ENCODE measurements around the gene DNAJC4.

The DNAJC4 gene

DNA sequence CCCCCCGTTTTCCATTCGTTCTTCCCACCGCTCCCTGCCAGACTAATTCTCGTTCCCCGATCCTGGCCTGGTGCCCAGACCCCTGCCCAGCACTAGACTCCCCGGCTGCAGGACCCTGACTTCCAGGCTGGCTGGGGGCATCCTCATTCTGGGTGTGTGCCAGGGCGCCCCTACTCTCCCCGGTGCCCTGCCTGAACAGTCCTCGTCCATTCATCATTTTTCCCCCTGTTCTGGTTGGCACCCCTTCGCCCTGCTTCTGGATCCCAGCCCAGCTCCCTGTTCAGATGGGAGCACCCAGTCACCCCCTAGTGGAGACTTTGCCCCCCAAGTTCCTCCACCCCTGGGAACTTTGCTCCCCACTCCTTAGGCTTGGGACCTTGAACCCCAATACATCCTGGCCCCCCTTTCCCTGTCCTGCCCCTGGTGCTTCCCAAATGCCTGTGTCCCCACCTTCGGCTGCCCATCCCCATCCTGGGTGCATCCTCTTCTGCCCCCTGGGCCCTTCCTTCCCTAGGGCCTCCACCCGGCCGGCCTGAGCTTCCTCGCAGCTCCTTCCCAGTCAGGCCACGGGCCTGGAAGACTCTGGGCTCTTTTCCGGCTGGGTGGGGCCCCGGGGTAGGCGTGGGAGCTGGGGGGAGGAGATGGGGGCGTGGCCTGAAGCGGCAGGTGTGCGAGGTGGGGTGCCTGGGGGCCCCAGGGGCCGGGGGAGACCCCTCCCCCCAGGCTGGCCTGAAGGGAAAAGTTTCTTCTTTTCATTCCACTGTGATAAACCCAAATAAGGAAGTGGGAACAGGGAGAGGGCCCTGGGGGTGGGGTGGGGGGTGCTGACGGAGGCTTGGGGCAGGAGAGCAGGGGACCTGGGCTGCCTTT lies 21.9 kb downstream of the DNAJC4 start:
- peaks cover 8% of the 10 kb centered on the region for H3K36me3 ChIP-seq (ENCODE audit: control insufficient read depth, insufficient read depth, low read length)
- DNase-seq (ENCODE audit: extremely low read depth, insufficient read length), result no peak
- TF ChIP-seq, protein P1, sequence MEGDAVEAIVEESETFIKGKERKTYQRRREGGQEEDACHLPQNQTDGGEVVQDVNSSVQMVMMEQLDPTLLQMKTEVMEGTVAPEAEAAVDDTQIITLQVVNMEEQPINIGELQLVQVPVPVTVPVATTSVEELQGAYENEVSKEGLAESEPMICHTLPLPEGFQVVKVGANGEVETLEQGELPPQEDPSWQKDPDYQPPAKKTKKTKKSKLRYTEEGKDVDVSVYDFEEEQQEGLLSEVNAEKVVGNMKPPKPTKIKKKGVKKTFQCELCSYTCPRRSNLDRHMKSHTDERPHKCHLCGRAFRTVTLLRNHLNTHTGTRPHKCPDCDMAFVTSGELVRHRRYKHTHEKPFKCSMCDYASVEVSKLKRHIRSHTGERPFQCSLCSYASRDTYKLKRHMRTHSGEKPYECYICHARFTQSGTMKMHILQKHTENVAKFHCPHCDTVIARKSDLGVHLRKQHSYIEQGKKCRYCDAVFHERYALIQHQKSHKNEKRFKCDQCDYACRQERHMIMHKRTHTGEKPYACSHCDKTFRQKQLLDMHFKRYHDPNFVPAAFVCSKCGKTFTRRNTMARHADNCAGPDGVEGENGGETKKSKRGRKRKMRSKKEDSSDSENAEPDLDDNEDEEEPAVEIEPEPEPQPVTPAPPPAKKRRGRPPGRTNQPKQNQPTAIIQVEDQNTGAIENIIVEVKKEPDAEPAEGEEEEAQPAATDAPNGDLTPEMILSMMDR (IDR thresholded peaks at IDR 0.05; ENCODE audit: insufficient read depth, low read length, poor library complexity, severe bottlenecking), result peak; percentile 52
- H3K27me3 ChIP-seq (replicated peaks; ENCODE audit: control insufficient read depth, insufficient read depth, low read length), result no peaks in the 10 kb centered on the region
- H3K4me3 ChIP-seq (replicated peaks; ENCODE audit: low read depth, low read length), result peak overlapping the region; percentile 71

DNA sequence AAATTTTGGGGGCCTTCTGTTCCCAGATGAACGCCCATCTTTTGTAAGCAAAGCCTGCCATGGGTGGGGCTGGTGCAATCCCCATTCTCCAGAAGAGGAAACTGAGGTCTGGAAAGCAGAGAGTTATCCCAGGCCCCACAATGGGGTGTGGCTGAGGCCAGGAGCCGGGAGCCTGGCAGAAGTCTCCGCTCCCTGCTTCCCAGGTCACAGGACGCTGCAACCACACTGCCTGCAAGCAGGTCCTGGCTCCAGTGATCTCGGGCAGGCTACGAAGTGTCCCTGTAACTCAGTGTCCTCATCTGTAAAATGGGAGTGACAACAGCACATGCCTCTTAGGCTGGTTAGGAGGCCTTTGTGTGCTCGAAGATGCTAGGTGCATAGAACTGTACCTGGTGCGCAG lies 22.7 kb downstream of the DNAJC4 start:
- TF ChIP-seq, protein P1 (IDR thresholded peaks at IDR 0.05; ENCODE audit: insufficient read depth, low read length, poor library complexity, severe bottlenecking), result no peak
- Histone ChIP-seq H3K36me3 (ENCODE audit: control insufficient read depth, insufficient read depth, low read length) (peaks cover 8% of the 10 kb centered on the region), H3K27me3 (replicated peaks; ENCODE audit: control insufficient read depth, insufficient read depth, low read length) (no peaks in the 10 kb centered on the region), H3K4me3 (replicated peaks; ENCODE audit: low read depth, low read length) (no peak overlapping the region)
- no peak for DNase-seq (ENCODE audit: extremely low read depth, insufficient read length)

DNA sequence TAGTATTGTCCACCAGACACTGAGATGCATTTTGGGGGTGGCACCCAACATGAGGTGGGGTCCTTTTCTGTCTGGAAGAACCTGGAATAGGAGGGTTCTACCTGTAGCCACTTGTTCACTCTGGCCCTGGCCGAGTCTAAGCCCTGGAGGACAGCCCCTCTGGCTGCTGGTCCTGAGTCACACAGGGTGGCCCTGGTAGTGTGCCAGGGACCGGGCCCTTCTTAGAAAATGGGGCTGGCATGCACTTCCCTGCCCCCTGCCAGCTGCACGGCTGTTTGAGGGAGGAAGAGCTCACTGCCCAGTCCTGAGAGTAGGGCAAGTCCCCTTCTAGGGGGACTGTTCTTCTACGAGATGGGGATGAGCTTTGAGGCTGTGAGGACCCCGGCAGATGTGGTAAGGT lies 23.1 kb downstream of the DNAJC4 start:
- TF ChIP-seq, protein P1 (IDR thresholded peaks at IDR 0.05; ENCODE audit: insufficient read depth, low read length, poor library complexity, severe bottlenecking), result no peak
- Histone ChIP-seq H3K27me3 (replicated peaks; ENCODE audit: control insufficient read depth, insufficient read depth, low read length) (no peaks in the 10 kb centered on the region), H3K4me3 (replicated peaks; ENCODE audit: low read depth, low read length) (no peak overlapping the region), H3K36me3 (ENCODE audit: control insufficient read depth, insufficient read depth, low read length) (peaks cover 9% of the 10 kb centered on the region)
- no peak for DNase-seq (ENCODE audit: extremely low read depth, insufficient read length)

DNA sequence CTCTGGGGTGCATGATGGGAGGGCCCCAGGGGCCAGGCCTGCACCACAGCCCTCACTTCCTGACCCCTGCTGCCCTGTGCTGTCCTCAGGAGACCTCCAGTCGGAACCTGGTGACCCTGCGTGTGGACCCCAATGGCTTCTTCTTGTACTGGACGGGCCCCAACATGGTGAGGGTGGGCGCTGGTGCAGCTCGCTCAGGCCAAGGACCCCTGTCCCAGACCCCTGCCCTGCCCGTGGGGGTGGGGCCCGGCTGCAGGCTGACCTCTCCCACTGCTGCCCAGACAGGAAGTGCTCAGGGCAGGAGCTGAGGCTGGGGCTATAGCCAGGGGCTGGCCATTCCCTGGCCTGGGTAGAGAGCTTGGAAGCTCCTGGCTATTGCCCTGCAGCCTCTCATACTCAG lies 24.0 kb downstream of the DNAJC4 start:
- no peak for DNase-seq (ENCODE audit: extremely low read depth, insufficient read length)
- TF ChIP-seq, protein P1 (IDR thresholded peaks at IDR 0.05; ENCODE audit: insufficient read depth, low read length, poor library complexity, severe bottlenecking), result no peak
- Histone ChIP-seq H3K27me3 (replicated peaks; ENCODE audit: control insufficient read depth, insufficient read depth, low read length) (no peaks in the 10 kb centered on the region), H3K4me3 (replicated peaks; ENCODE audit: low read depth, low read length) (no peak overlapping the region), H3K36me3 (ENCODE audit: control insufficient read depth, insufficient read depth, low read length) (peaks cover 11% of the 10 kb centered on the region)

DNA sequence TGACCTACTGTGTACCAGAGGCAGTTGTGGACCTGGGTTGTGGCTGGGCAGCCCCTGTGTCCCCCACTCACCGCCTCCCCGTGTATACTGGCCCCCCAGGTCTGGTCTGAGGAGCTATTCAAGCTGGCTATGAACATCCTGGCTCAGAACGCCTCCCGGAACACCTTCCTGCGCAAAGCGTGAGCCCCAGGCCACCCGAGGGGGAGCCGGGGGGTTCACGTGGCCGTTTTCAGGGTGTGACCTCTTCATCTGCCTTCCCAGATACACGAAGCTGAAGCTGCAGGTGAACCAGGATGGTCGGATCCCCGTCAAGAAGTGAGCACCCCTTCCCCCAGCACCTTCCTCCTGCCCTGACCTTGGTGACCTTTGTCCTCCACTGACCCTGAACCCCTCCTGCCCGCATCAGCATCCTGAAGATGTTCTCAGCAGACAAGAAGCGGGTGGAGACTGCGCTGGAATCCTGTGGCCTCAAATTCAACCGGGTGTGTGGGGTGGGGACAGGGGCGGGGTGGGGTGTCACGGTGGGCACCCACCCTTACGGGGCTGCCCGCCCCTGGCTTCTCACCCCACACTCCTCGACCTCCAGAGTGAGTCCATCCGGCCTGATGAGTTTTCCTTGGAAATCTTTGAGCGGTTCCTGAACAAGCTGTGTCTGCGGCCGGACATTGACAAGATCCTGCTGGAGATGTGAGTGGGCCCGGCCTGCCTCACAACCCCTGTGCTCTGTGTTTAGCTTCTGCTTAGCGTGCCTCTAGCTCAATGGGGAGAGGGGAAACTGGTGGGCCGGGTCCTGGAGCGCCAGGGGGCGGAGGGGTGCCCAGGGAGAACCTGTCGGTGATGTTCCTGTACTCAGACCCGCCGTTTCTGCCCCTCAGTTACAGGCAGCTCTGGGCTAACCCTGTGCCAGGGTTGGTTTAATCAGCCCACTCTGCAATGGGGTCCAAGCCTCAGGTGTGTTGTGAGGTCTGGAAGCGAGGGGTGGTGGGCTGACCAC lies 25.1 kb downstream of the DNAJC4 start:
- peaks cover 11% of the 10 kb centered on the region for H3K36me3 ChIP-seq (ENCODE audit: control insufficient read depth, insufficient read depth, low read length)
- no peak overlapping the region for H3K4me3 ChIP-seq (replicated peaks; ENCODE audit: low read depth, low read length)
- TF ChIP-seq, protein P1 (IDR thresholded peaks at IDR 0.05; ENCODE audit: insufficient read depth, low read length, poor library complexity, severe bottlenecking), result no peak
- H3K27me3 ChIP-seq (replicated peaks; ENCODE audit: control insufficient read depth, insufficient read depth, low read length), result no peaks in the 10 kb centered on the region
- DNase-seq (ENCODE audit: extremely low read depth, insufficient read length), result no peak

Measured in GM06990 (cell line).